OCI-LY7 (cell line): Measurements from ENCODE around the gene OAS1. TPM values are rescaled to one million over a fixed set of nuclear protein-coding genes. Genes with fewer than 3 reads are reported as not detected.

Experiments used
- BruUV-seq: library from RNA; stranded (reverse); fragments of 400-500 nt; replicated peaks from 2 replicates; lab custom pipeline; 2021; lab: Mats Ljungman, UMichigan
- CTCF ChIA-PET: fragments of 300-600 bp; sonication (Branson Sonifier 250); formaldehyde crosslinking; loops from one replicate; lab custom pipeline; 2022; ENCODE audit warnings: antibody characterized with exemption; ENCODE audit not compliant: unreplicated experiment; lab: Charles Lee
- POLR2A ChIA-PET: fragments of 300-600 bp; sonication (Branson Sonifier 250); formaldehyde crosslinking; loops from one replicate; lab custom pipeline; 2022; ENCODE audit warnings: antibody characterized with exemption; lab: Charles Lee
- DNase-seq: peaks from one replicate; pipeline ENCODE4 v3.0.0-alpha.2; 2015; ENCODE audit warnings: low spot score
- H2AFZ ChIP-seq: fragments of 200-600 bp; sonication (generic), shearing (Covaris generic); 2 replicates; pipeline ENCODE4 v1.6.1; 2014; ENCODE audit warnings: mild to moderate bottlenecking, antibody characterized with exemption, low read length, moderate library complexity
- H3K27ac ChIP-seq: fragments of 200-600 bp; sonication (generic); 2 replicates; pipeline ENCODE4 v1.5.1; 2014; ENCODE audit warnings: mixed run types, low read depth, mild to moderate bottlenecking, moderate library complexity, low read length, inconsistent platforms; ENCODE audit not compliant: poor library complexity, severe bottlenecking
- H3K36me3 ChIP-seq: fragments of 200-600 bp; sonication (generic); 2 replicates; pipeline ENCODE4 v1.6.1; 2014; ENCODE audit warnings: mild to moderate bottlenecking, antibody characterized with exemption, low read length, moderate library complexity, mixed read lengths; ENCODE audit not compliant: insufficient read depth
- H3K4me1 ChIP-seq: fragments of 200-600 bp; sonication (generic); 2 replicates; pipeline ENCODE4 v1.5.1; 2014; ENCODE audit warnings: mild to moderate bottlenecking, low read length; ENCODE audit not compliant: insufficient read depth, poor library complexity, severe bottlenecking
- H3K4me2 ChIP-seq: fragments of 200-600 bp; sonication (generic); 2 replicates; pipeline ENCODE4 v1.6.1; 2014; ENCODE audit warnings: mild to moderate bottlenecking, low read length
- H3K4me3 ChIP-seq: fragments of 200-600 bp; sonication (generic); 2 replicates; pipeline ENCODE4 v1.5.1; 2014; ENCODE audit warnings: mild to moderate bottlenecking, low read depth, low read length; ENCODE audit not compliant: poor library complexity, severe bottlenecking
- H3K79me2 ChIP-seq: fragments of 200-600 bp; sonication (generic); 2 replicates; pipeline ENCODE4 v1.6.1; 2016; ENCODE audit warnings: low read depth, mild to moderate bottlenecking, low read length, moderate library complexity, mixed read lengths; ENCODE audit not compliant: insufficient read depth
- H3K9me2 ChIP-seq: fragments of 200-600 bp; sonication (generic); 2 replicates; pipeline ENCODE4 v1.6.1; 2016; ENCODE audit warnings: mild to moderate bottlenecking, low read length, mixed read lengths; ENCODE audit not compliant: insufficient read depth
- H3K9me3 ChIP-seq: fragments of 200-600 bp; sonication (generic); 2 replicates; pipeline ENCODE4 v1.6.1; 2014; ENCODE audit warnings: mild to moderate bottlenecking, mixed run types, low read length, mixed read lengths
- H4K20me1 ChIP-seq: fragments of 200-600 bp; sonication (generic); 2 replicates; pipeline ENCODE4 v1.6.1; 2014; ENCODE audit warnings: mild to moderate bottlenecking, antibody characterized with exemption, low read length, moderate library complexity, mixed read lengths; ENCODE audit not compliant: insufficient read depth
- EZH2phosphoT487 ChIP-seq: fragments of 200-600 bp; sonication (generic); IDR thresholded peaks from 2 replicates; pipeline ENCODE4 v1.6.1; 2018; ENCODE audit warnings: low read depth, borderline replicate concordance, mild to moderate bottlenecking, mixed run types, antibody characterized with exemption, low read length, moderate library complexity, mixed read lengths
- intact Hi-C: fragments of 100-400 bp; cut with micrococcal nuclease; formaldehyde crosslinking; loops from one replicate; pipeline ENCODE4 v1.10.0; 2022; ENCODE audit not compliant: unreplicated experiment
- total RNA-seq, 2 experiments: library from RNA; depleted of rRNA in 1 of 2; stranded (reverse); fragments of >200 nt in 1 of 2; shearing (Covaris generic) in 1 of 2; gene quantifications; 2 replicates each; pipeline ENCODE4 v1.2.3, GENCODE V29; 2014 to 2022
- TF ChIP-seq, protein P1 (sequence below): fragments of 200-600 bp; sonication (generic); conservative IDR thresholded peaks from 2 replicates; pipeline ENCODE4 v1.5.1; 2014; ENCODE audit warnings: mild to moderate bottlenecking, antibody characterized with exemption, low read length, moderate library complexity, mixed read lengths

Gene OAS1
- total RNA-seq, 2 experiments from 2014 or later, result 49.6 to 56.3 TPM

DNA sequence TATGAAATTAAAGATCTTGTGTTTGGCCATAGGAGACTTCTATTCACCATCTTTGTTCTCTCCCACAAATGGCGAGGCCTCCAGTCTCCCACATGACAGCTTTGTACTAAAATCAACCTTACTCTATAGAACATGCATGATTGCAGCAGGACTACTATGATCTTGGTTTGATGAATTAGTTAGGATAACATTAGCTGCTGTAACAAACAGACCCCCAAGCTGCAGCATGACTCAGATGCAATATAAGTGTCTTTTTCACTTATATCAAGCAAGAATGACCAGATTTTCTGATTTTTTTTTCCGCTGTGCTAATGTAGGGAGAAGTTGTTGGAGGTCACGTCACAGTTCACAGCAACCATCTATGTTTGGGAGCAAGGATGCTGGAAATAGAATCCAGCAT is 20.7 kb downstream of the OAS1 start:
- DNase-seq, result no peak
- CTCF ChIA-PET, result no interaction called here
- no peaks in the 10 kb centered on the region for H3K36me3 ChIP-seq
- H3K27ac ChIP-seq, result no peak overlapping the region
- H3K4me2 ChIP-seq, result no peak overlapping the region
- H4K20me1 ChIP-seq, result no peaks in the 10 kb centered on the region; the same call in 1 of the 2 replicates
- H3K4me1 ChIP-seq, result no peaks in the 10 kb centered on the region
- H3K79me2 ChIP-seq, result no peaks in the 10 kb centered on the region
- intact Hi-C loops, result no loop called here
- no peaks in the 10 kb centered on the region for H3K9me3 ChIP-seq
- BruUV-seq, result no TSS peak
- H3K4me3 ChIP-seq, result no peak overlapping the region
- no peak overlapping the region for H2AFZ ChIP-seq
- POLR2A ChIA-PET, result no interaction called here
- H3K9me2 ChIP-seq, result no peaks in the 10 kb centered on the region
- TF ChIP-seq, protein P1, sequence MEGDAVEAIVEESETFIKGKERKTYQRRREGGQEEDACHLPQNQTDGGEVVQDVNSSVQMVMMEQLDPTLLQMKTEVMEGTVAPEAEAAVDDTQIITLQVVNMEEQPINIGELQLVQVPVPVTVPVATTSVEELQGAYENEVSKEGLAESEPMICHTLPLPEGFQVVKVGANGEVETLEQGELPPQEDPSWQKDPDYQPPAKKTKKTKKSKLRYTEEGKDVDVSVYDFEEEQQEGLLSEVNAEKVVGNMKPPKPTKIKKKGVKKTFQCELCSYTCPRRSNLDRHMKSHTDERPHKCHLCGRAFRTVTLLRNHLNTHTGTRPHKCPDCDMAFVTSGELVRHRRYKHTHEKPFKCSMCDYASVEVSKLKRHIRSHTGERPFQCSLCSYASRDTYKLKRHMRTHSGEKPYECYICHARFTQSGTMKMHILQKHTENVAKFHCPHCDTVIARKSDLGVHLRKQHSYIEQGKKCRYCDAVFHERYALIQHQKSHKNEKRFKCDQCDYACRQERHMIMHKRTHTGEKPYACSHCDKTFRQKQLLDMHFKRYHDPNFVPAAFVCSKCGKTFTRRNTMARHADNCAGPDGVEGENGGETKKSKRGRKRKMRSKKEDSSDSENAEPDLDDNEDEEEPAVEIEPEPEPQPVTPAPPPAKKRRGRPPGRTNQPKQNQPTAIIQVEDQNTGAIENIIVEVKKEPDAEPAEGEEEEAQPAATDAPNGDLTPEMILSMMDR, result no peak
- no peak for TF ChIP-seq EZH2phosphoT487

- no peaks in the 10 kb centered on the region for H3K9me3 ChIP-seq
- H4K20me1 ChIP-seq, result no peaks in the 10 kb centered on the region; the same call in 1 of the 2 replicates
- intact Hi-C loops, result no loop called here
- no peak overlapping the region for H2AFZ ChIP-seq
- H3K79me2 ChIP-seq, result no peaks in the 10 kb centered on the region
- no peaks in the 10 kb centered on the region for H3K36me3 ChIP-seq
- DNase-seq, result no peak
- H3K4me3 ChIP-seq, result no peak overlapping the region
- TF ChIP-seq, protein P1, result no peak
- TF ChIP-seq EZH2phosphoT487, result no peak
- H3K27ac ChIP-seq, result no peak overlapping the region
- CTCF ChIA-PET, result interaction anchor here (1.1 kb wide), 1 partner anchor 27 kb away, joined by 3 read pairs; no protein-coding TSS in a partner anchor
- POLR2A ChIA-PET, result no interaction called here
- no TSS peak for BruUV-seq
- no peaks in the 10 kb centered on the region for H3K4me1 ChIP-seq
- H3K9me2 ChIP-seq, result no peaks in the 10 kb centered on the region
- H3K4me2 ChIP-seq, result no peak overlapping the region
Measured at GRCh38 chr12:112927925-112928324, 21.2 kb downstream of the OAS1 start.

GRCh38 chr12:112928978-112929377 is 22.2 kb downstream of the OAS1 start:
- no peak for DNase-seq
- Histone ChIP-seq H3K27ac (no peak overlapping the region), H4K20me1 (no peaks in the 10 kb centered on the region; the same call in 1 of the 2 replicates), H3K79me2 (no peaks in the 10 kb centered on the region), H3K9me2 (no peaks in the 10 kb centered on the region), H3K36me3 (no peaks in the 10 kb centered on the region), H3K4me3 (no peak overlapping the region), H3K4me2 (no peak overlapping the region), H3K9me3 (no peaks in the 10 kb centered on the region), H2AFZ (no peak overlapping the region), H3K4me1 (no peaks in the 10 kb centered on the region)
- TF ChIP-seq EZH2phosphoT487, result no peak
- TF ChIP-seq, protein P1, result peak; percentile 46
- no TSS peak for BruUV-seq
- ChIA-PET CTCF (interaction anchor here (1.1 kb wide), 1 partner anchor 29 kb away, joined by 3 read pairs; no protein-coding TSS in a partner anchor), POLR2A (interaction anchor here (1.1 kb wide), 1 partner anchor 27 kb away, joined by 7 read pairs; no protein-coding TSS in a partner anchor)
- intact Hi-C loops, result no loop called here
